A549 (cell line): ENCODE results near the gene NKIRAS1. TPM values are rescaled to one million over a fixed set of nuclear protein-coding genes. Genes with fewer than 3 reads are reported as not detected.
"Not testable (repeated sequence)": the region's sequence is repeated elsewhere in the genome, so short reads cannot be mapped to it uniquely, and the experiment has no call there.

Experiments
- ATAC-seq, 2 experiments: fragments of 200-7000 bp in 1 of 2; fragments of >200 bp in 1 of 2; cut with Nextera tagmentation in 1 of 2; cut with Tn5 transposase in 1 of 2; 3 replicates each; pipeline versions ENCODE4 v1.8.0 to v1.9.1; 2018 to 2020; ENCODE audit warnings: mild to moderate bottlenecking in 1 of 2, moderate library complexity in 1 of 2
- CTCF ChIA-PET: fragments of 300-600 bp; sonication (Branson Sonifier 250); formaldehyde crosslinking; extraction: SDS; loops from one replicate; lab custom pipeline; 2021; ENCODE audit warnings: antibody characterized with exemption, inconsistent platforms; lab: Yijun Ruan, JAX
- POLR2A ChIA-PET: fragments of 350-600 bp; formaldehyde crosslinking; extraction: SDS; loops from one replicate; lab custom pipeline; 2021; ENCODE audit warnings: antibody characterized with exemption, inconsistent platforms; lab: Yijun Ruan, JAX
- DNase-seq, 2 experiments: peaks; one replicate each; pipeline versions ENCODE4 v3.0.0 to v3.0.0-alpha.2; 2011 to 2016; ENCODE audit warnings: low read depth in 1 of 2, low spot score in 1 of 2
- FAIRE-seq: peaks from 2 replicates; lab custom pipeline; 2011; peaks lifted over from hg19 to GRCh38; lab: Jason Lieb, UNC
- H3K27ac ChIP-seq, 2 experiments: fragments of >200 bp; sonication (Bioruptor Twin); formaldehyde crosslinking; 3 replicates each; pipeline ENCODE4 v1.5.1; 2016 to 2017
- H3K4me1 ChIP-seq: fragments of >200 bp; sonication (Bioruptor Twin); formaldehyde crosslinking; 3 replicates; pipeline ENCODE4 v1.6.1; 2016
- H3K4me2 ChIP-seq: fragments of >200 bp; sonication (Bioruptor Twin); formaldehyde crosslinking; 3 replicates; pipeline ENCODE4 v1.6.1; 2016
- H3K4me3 ChIP-seq: fragments of >200 bp; sonication (Bioruptor Twin); formaldehyde crosslinking; 3 replicates; pipeline ENCODE4 v1.5.1; 2016
- H3K9me3 ChIP-seq: fragments of >200 bp; sonication (Bioruptor Twin); formaldehyde crosslinking; 3 replicates; pipeline ENCODE4 v1.6.1; 2016
- BHLHE40 ChIP-seq: IDR thresholded peaks from 2 replicates; pipeline ENCODE4 v1.6.1; 2012; ENCODE audit warnings: low read depth, low read length, inconsistent platforms
- CTCF ChIP-seq: fragments of >200 bp; sonication (Bioruptor Twin); formaldehyde crosslinking; IDR thresholded peaks from 3 replicates; pipeline ENCODE4 v1.5.1; 2016
- EHF ChIP-seq: fragments of 250-450 bp; sonication (Bioruptor Pico); IDR thresholded peaks from 2 replicates; pipeline ENCODE4 v1.5.0; 2020; ENCODE audit warnings: mild to moderate bottlenecking
- ELK1 ChIP-seq: fragments of 150-350 bp; IDR thresholded peaks from 2 replicates; pipeline ENCODE4 v1.6.1; 2014; ENCODE audit warnings: low read depth, mild to moderate bottlenecking, low read length
- FOXS1 ChIP-seq: fragments of 250-450 bp; sonication (Bioruptor Pico); IDR thresholded peaks from 2 replicates; pipeline ENCODE4 v1.5.0; 2020; ENCODE audit warnings: mild to moderate bottlenecking, moderate library complexity
- GATA3 ChIP-seq: IDR thresholded peaks from 2 replicates; pipeline ENCODE4 v1.6.1; 2012; ENCODE audit warnings: borderline replicate concordance
- KDM1A ChIP-seq: fragments of 200-600 bp; sonication (generic); IDR thresholded peaks from 2 replicates; pipeline ENCODE4 v1.6.1; 2016; ENCODE audit warnings: low read depth, mild to moderate bottlenecking
- NPAS2 ChIP-seq: fragments of 250-450 bp; sonication (Bioruptor Pico); IDR thresholded peaks from 2 replicates; pipeline ENCODE4 v1.8.0; 2022; ENCODE audit warnings: mild to moderate bottlenecking, moderate library complexity, borderline replicate concordance
- POLR2AphosphoS2 ChIP-seq: conservative IDR thresholded peaks from 2 replicates; pipeline ENCODE4 v1.6.1; 2012; ENCODE audit warnings: low read length, improper control_type of control experiment, inconsistent platforms
- REST ChIP-seq: fragments of 200-600 bp; sonication (generic); IDR thresholded peaks from 2 replicates; pipeline ENCODE4 v1.6.1; 2016; ENCODE audit warnings: antibody characterized with exemption, mild to moderate bottlenecking, moderate library complexity
- TFCP2L1 ChIP-seq: fragments of 250-450 bp; sonication (Bioruptor Pico); IDR thresholded peaks from 2 replicates; pipeline ENCODE4 v1.5.0; 2021; ENCODE audit warnings: mild to moderate bottlenecking
- TP53 ChIP-seq: fragments of 250-450 bp; sonication (Bioruptor Pico); IDR thresholded peaks from 2 replicates; pipeline ENCODE4 v1.5.0; 2021; ENCODE audit warnings: mild to moderate bottlenecking, moderate library complexity
- ZFP36 ChIP-seq: fragments of 450-650 bp; IDR thresholded peaks from 2 replicates; pipeline ENCODE4 v1.6.1; 2014; ENCODE audit warnings: borderline replicate concordance; ENCODE audit not compliant: partially characterized antibody
- WGBS: methylation state at CpG from one replicate; pipeline ENCODE4 v1.1.6; 2017; ENCODE audit errors: missing lambda C conversion rate; 5-methylcytosine and 5-hydroxymethylcytosine counted together
- polyA plus RNA-seq, 4 experiments: library from polyadenylated mRNA; depleted of rRNA in 3 of 4; stranded (reverse); fragments of >200 nt; fragmentation: RNase III in 1 of 4; extraction: RNeasy Plus Mini Kit Qiagen cat#74134 plus additional on column Dnase treatment in 1 of 4; gene quantifications; 2 replicates in 3 of 4; 3 replicates in 1 of 4; pipeline ENCODE4 v1.2.3, GENCODE V29; 2011 to 2017

The NKIRAS1 gene
- polyA plus RNA-seq, 2 of the 4 experiments (the other 2 are of a cell fraction), result 15.5 to 16.8 TPM

DNA sequence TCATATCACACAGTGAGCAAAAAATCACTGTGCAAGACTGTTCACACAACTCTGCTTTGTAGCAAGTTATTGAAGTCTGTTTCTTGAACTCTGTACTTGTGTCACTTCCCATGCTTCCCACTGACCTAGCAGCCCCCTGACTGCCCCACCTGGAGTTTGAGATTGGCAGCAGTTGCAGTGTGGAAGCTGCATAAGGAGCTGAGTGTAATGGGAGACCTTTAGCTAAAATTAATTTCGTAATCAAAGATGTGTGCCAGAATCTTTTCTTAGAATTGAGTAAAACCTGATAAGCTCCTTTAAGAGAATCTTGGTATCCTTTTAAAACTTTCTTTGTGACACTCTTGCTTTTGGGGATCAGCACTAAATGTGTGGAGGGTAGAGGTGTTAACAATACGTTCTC, 42.8 kb downstream of the NKIRAS1 start:
- 91% methylated on average over 2 of the region's 2 CpGs for WGBS
- Histone ChIP-seq H3K4me3 (no peak overlapping the region), H3K27ac (no peak overlapping the region), H3K4me1 (peaks cover 45% of the 10 kb centered on the region), H3K4me2 (peak overlapping the region; percentile 1; the same call in 1 of the 3 replicates), H3K9me3 (no peaks in the 10 kb centered on the region)
- CTCF ChIA-PET, result interaction anchor here (0.6 to 2.0 kb wide), 5 partner anchors 12 to 62 kb away, joined by 3 to 8 read pairs (median 3); no protein-coding TSS in a partner anchor
- ATAC-seq (peak; percentile 12 to 29; a peak in 2 of 6 replicates), DNase-seq (no peak), FAIRE-seq (no peak)
- POLR2A ChIA-PET, result interaction anchor here (1.1 kb wide), 1 partner anchor 43 kb away, joined by 4 read pairs; the partner anchor contains the start of genes NKIRAS1 and RPL15
- TF ChIP-seq EHF (CRISPR knock-in tag), result no peak
- no peak for TF ChIP-seq TP53 (CRISPR knock-in tag)
- no peak for TF ChIP-seq GATA3
- no peak for TF ChIP-seq POLR2AphosphoS2
- no peak for TF ChIP-seq KDM1A
- TF ChIP-seq ZFP36, result no peak
- no peak for TF ChIP-seq CTCF
- TF ChIP-seq ELK1, result no peak
- no peak for TF ChIP-seq NPAS2 (CRISPR knock-in tag)
- TF ChIP-seq TFCP2L1 (CRISPR knock-in tag), result no peak
- no peak for TF ChIP-seq REST
- no peak for TF ChIP-seq BHLHE40
- TF ChIP-seq FOXS1 (CRISPR knock-in tag), result no peak

DNA sequence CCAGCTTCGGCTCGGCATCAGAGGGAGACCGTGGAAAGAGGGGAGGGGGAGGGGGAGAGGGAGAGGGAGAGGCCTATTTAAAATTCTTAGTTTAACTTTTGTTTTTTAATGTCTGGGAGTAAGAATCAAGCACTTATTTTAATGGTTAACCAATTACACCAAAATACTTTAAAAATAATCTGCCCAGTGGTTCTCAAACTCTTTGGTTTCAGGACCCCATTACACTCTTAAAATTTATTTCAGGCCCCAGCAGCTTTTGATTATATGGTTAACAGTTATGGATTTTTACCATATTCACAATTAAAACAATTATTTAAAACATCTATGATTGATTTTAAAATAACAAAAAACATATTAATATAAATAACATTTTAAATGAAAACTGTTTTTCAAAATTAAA, 44.5 kb downstream of the NKIRAS1 start:
- POLR2A ChIA-PET, result no interaction called here
- 96% methylated on average over 3 of the region's 3 CpGs for WGBS

DNA sequence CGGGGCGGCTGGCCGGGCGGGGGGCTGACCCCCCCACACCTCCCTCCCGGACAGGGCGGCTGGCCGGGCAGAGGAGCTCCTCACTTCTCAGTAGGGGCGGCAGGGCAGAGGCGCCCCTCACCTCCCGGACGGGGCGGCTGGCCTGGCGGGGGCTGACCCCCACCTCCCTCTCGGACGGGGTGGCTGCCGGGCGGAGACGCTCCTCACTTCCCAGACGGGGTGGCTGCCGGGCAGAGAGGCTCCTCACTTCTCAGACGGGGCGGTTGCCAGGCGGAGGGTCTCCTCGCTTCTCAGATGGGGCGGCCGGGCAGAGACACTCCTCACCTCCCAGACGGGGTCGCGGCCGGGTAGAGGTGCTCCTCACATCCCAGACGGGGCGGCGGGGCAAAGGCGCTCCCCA, 45.4 kb downstream of the NKIRAS1 start:
- POLR2A ChIA-PET, CTCF ChIA-PET, FAIRE-seq, H3K9me3 ChIP-seq, H3K27ac ChIP-seq, H3K4me3 ChIP-seq, ATAC-seq, H3K4me2 ChIP-seq, DNase-seq: not testable (repeated sequence)
- WGBS, result 100% methylated on average over 4 of the region's 34 CpGs
- H3K4me1 ChIP-seq, result peaks cover 38% of the 10 kb centered on the region

More for the DNA sequence above, 44.5 kb downstream of the NKIRAS1 start:
- ATAC-seq (no peak), DNase-seq (no peak), FAIRE-seq (no peak)
- CTCF ChIA-PET, result interaction anchor here (1.3 to 2.0 kb wide), 2 partner anchors 16 to 98 kb away, joined by 3 to 8 read pairs; no protein-coding TSS in a partner anchor
- H3K9me3 ChIP-seq, result no peaks in the 10 kb centered on the region
- H3K27ac ChIP-seq, result no peak overlapping the region
- no peak overlapping the region for H3K4me2 ChIP-seq
- peaks cover 43% of the 10 kb centered on the region for H3K4me1 ChIP-seq
- no peak for TF ChIP-seq KDM1A
- H3K4me3 ChIP-seq, result no peak overlapping the region

- H3K4me3 ChIP-seq, H3K27ac ChIP-seq, DNase-seq, CTCF ChIA-PET, FAIRE-seq, ATAC-seq, H3K9me3 ChIP-seq, H3K4me2 ChIP-seq: not testable (repeated sequence)
- WGBS, result 95% methylated on average over 1 of the region's 5 CpGs
- H3K4me1 ChIP-seq, result peaks cover 39% of the 10 kb centered on the region
- POLR2A ChIA-PET, result interaction anchor here (1.2 kb wide), 1 partner anchor 46 kb away, joined by 4 read pairs; the partner anchor contains the start of genes NKIRAS1 and RPL15
Observed at GRCh38 chr3:23870663-23871043, 46.1 kb downstream of the NKIRAS1 start.
